ENCODE measurements around the gene TMEM91. TPM values are rescaled to one million over a fixed set of nuclear protein-coding genes. Genes with fewer than 3 reads are reported as not detected.
"Not testable (repeated sequence)": the region's sequence is repeated elsewhere in the genome, so short reads cannot be mapped to it uniquely, and the experiment has no call there.

TMEM91 gene
- total and polyA plus RNA-seq, 2 donors (not counting 1 experiment from before 2014, with no cell fraction given) = 3.7 to 9.7 TPM

- Histone ChIP-seq H2AFZ (ENCODE audit: low read length) (no peak overlapping the region), H3K79me2 (ENCODE audit: control insufficient read depth, insufficient read depth, low read length) (peaks cover 11% of the 10 kb centered on the region), H3K4me3 (replicated peaks in 1 of 4; ENCODE audit: control extremely low read depth in 1 of 4, insufficient read depth in 1 of 4, low read depth in 3 of 4, low read length in 4 of 4) (no peak overlapping the region), H3K9me3 (ENCODE audit: control insufficient read depth, insufficient read depth, low read depth, low read length) (no peaks in the 10 kb centered on the region), H3K27ac (ENCODE audit: insufficient read depth, low read length) (no peak overlapping the region), H3K36me3 (ENCODE audit: control insufficient read depth, insufficient read depth, low read length) (no peaks in the 10 kb centered on the region), H4K20me1 (ENCODE audit: control insufficient read depth, extremely low read depth, insufficient read depth, low read length) (no peaks in the 10 kb centered on the region), H3K27me3 (ENCODE audit: control insufficient read depth, insufficient read depth, low read length) (no peaks in the 10 kb centered on the region), H3K9ac (ENCODE audit: insufficient read depth, low read length) (no peak overlapping the region), H3K4me1 (ENCODE audit: control insufficient read depth, extremely low read depth, insufficient read depth, low read length) (peaks cover 16% of the 10 kb centered on the region), H3K4me2 (ENCODE audit: extremely low read depth, insufficient read depth, low read length) (no peak overlapping the region)
- DNase-seq (ENCODE audit: low read depth in 2 of 2) = no peak
- TF ChIP-seq EZH2 (IDR thresholded peaks at IDR 0.05; ENCODE audit: low read length, missing control alignments) (no peak), CTCF (conservative IDR thresholded peaks at IDR 0.05 in 1 of 2, IDR thresholded peaks at IDR 0.05 in 1 of 2; ENCODE audit: low read depth in 1 of 2, low read length in 2 of 2) (no peak)
These were observed 6.6 kb upstream of the TMEM91 start for GRCh38 chr19:41369769-41370168.

GRCh38 chr19:41371119-41371518, 5.2 kb upstream of the TMEM91 start:
- H3K4me2 ChIP-seq (ENCODE audit: extremely low read depth, insufficient read depth, low read length); H3K79me2 ChIP-seq (ENCODE audit: control insufficient read depth, insufficient read depth, low read length); H3K27ac ChIP-seq (ENCODE audit: insufficient read depth, low read length); H2AFZ ChIP-seq (ENCODE audit: low read length); H4K20me1 ChIP-seq (ENCODE audit: control insufficient read depth, extremely low read depth, insufficient read depth, low read length); H3K4me3 ChIP-seq (replicated peaks in 1 of 4; ENCODE audit: control extremely low read depth in 1 of 4, insufficient read depth in 1 of 4, low read depth in 3 of 4, low read length in 4 of 4); H3K9me3 ChIP-seq (ENCODE audit: control insufficient read depth, insufficient read depth, low read depth, low read length); H3K36me3 ChIP-seq (ENCODE audit: control insufficient read depth, insufficient read depth, low read length); DNase-seq (ENCODE audit: low read depth in 2 of 2); H3K9ac ChIP-seq (ENCODE audit: insufficient read depth, low read length); H3K27me3 ChIP-seq (ENCODE audit: control insufficient read depth, insufficient read depth, low read length): not testable (repeated sequence)
- H3K4me1 ChIP-seq (ENCODE audit: control insufficient read depth, extremely low read depth, insufficient read depth, low read length) = peaks cover 16% of the 10 kb centered on the region

GRCh38 chr19:41371541-41371940, 4.8 kb upstream of the TMEM91 start:
- H3K27me3 ChIP-seq (ENCODE audit: control insufficient read depth, insufficient read depth, low read length) = no peaks in the 10 kb centered on the region
- no peak overlapping the region for H3K27ac ChIP-seq (ENCODE audit: insufficient read depth, low read length)
- H4K20me1 ChIP-seq (ENCODE audit: control insufficient read depth, extremely low read depth, insufficient read depth, low read length) = no peaks in the 10 kb centered on the region
- no peak overlapping the region for H2AFZ ChIP-seq (ENCODE audit: low read length)
- no peaks in the 10 kb centered on the region for H3K9me3 ChIP-seq (ENCODE audit: control insufficient read depth, insufficient read depth, low read depth, low read length)
- TF ChIP-seq CTCF (conservative IDR thresholded peaks at IDR 0.05 in 1 of 2, IDR thresholded peaks at IDR 0.05 in 1 of 2; ENCODE audit: low read depth in 1 of 2, low read length in 2 of 2) (no peak), EZH2 (IDR thresholded peaks at IDR 0.05; ENCODE audit: low read length, missing control alignments) (no peak)
- no peak overlapping the region for H3K4me3 ChIP-seq (replicated peaks in 1 of 4; ENCODE audit: control extremely low read depth in 1 of 4, insufficient read depth in 1 of 4, low read depth in 3 of 4, low read length in 4 of 4)
- no peak overlapping the region for H3K4me2 ChIP-seq (ENCODE audit: extremely low read depth, insufficient read depth, low read length)
- H3K4me1 ChIP-seq (ENCODE audit: control insufficient read depth, extremely low read depth, insufficient read depth, low read length) = peaks cover 16% of the 10 kb centered on the region
- DNase-seq (ENCODE audit: low read depth in 2 of 2) = no peak
- no peaks in the 10 kb centered on the region for H3K36me3 ChIP-seq (ENCODE audit: control insufficient read depth, insufficient read depth, low read length)
- no peak overlapping the region for H3K9ac ChIP-seq (ENCODE audit: insufficient read depth, low read length)
- peaks cover 4% of the 10 kb centered on the region for H3K79me2 ChIP-seq (ENCODE audit: control insufficient read depth, insufficient read depth, low read length)

All from fibroblast of lung (primary cell).